Measurements from ENCODE around the gene ZSCAN5B.

The ZSCAN5B gene

GRCh38 chr19:56142897-56143434, 54.6 kb downstream of the ZSCAN5B start:
- no peak for DNase-seq

GRCh38 chr19:56142087-56142787, 55.3 kb downstream of the ZSCAN5B start:
- no peak for DNase-seq

- DNase-seq: no peak
Measured at GRCh38 chr19:56141417-56141993, 56.1 kb downstream of the ZSCAN5B start.

- peak; percentile 99 for DNase-seq
Measured at GRCh38 chr19:56140583-56141416, 56.8 kb downstream of the ZSCAN5B start, which contains the start of gene ZNF444. ZNF444 (plus strand) TSS chr19:56141287; CDS start chr19:56146912, 5,625 bp downstream.

- DNase-seq: no peak
Measured at GRCh38 chr19:56139847-56140582, 57.6 kb downstream of the ZSCAN5B start.
